ENCODE data around the gene MGLL.

MGLL gene

GRCh38 chr3:127722091-127722784 lies 100.1 kb downstream of the MGLL start:
- Histone ChIP-seq H3F3A (ENCODE audit: insufficient read depth) (no peaks in the 10 kb centered on the region), H3K36me3 (ENCODE audit: low read length) (no peaks in the 10 kb centered on the region), H3K79me2 (ENCODE audit: insufficient read depth, low read length) (no peaks in the 10 kb centered on the region), H2AFZ (ENCODE audit: low read depth, low read length, severe bottlenecking) (no peak overlapping the region), H3K27me3 (ENCODE audit: low read length) (no peaks in the 10 kb centered on the region), H4K20me1 (ENCODE audit: low read depth, low read length) (no peaks in the 10 kb centered on the region), H3K27ac (ENCODE audit: low read depth, low read length) (no peak overlapping the region), H3K4me2 (ENCODE audit: low read depth, low read length, poor library complexity, severe bottlenecking) (no peak overlapping the region), H3K9me3 (ENCODE audit: insufficient read depth, low read length) (no peaks in the 10 kb centered on the region), H3K9ac (ENCODE audit: low read length) (no peak overlapping the region), H3K4me3 (ENCODE audit: insufficient read depth, low read length, poor library complexity, severe bottlenecking) (no peak overlapping the region), H3K9me2 (replicated peaks; ENCODE audit: insufficient read depth, low read length) (no peaks in the 10 kb centered on the region)
- TF ChIP-seq CTCF (IDR thresholded peaks at IDR 0.05; ENCODE audit: insufficient read depth, low read length, poor library complexity, severe bottlenecking) (no peak), EZH2phosphoT487 (conservative IDR thresholded peaks at IDR 0.05; ENCODE audit: low read length) (no peak)

- H3K9me3 ChIP-seq (ENCODE audit: insufficient read depth, low read length) = no peaks in the 10 kb centered on the region
- no peak overlapping the region for H2AFZ ChIP-seq (ENCODE audit: low read depth, low read length, severe bottlenecking)
- H3K79me2 ChIP-seq (ENCODE audit: insufficient read depth, low read length) = no peaks in the 10 kb centered on the region
- H3K27me3 ChIP-seq (ENCODE audit: low read length) = no peaks in the 10 kb centered on the region
- no peak overlapping the region for H3K4me3 ChIP-seq (ENCODE audit: insufficient read depth, low read length, poor library complexity, severe bottlenecking)
- no peaks in the 10 kb centered on the region for H4K20me1 ChIP-seq (ENCODE audit: low read depth, low read length)
- no peak for TF ChIP-seq EZH2phosphoT487 (conservative IDR thresholded peaks at IDR 0.05; ENCODE audit: low read length)
- no peak for TF ChIP-seq CTCF (IDR thresholded peaks at IDR 0.05; ENCODE audit: insufficient read depth, low read length, poor library complexity, severe bottlenecking)
- H3F3A ChIP-seq (ENCODE audit: insufficient read depth) = no peaks in the 10 kb centered on the region
- no peaks in the 10 kb centered on the region for H3K9me2 ChIP-seq (replicated peaks; ENCODE audit: insufficient read depth, low read length)
- H3K36me3 ChIP-seq (ENCODE audit: low read length) = no peaks in the 10 kb centered on the region
- no peak overlapping the region for H3K4me2 ChIP-seq (ENCODE audit: low read depth, low read length, poor library complexity, severe bottlenecking)
- no peak overlapping the region for H3K27ac ChIP-seq (ENCODE audit: low read depth, low read length)
- H3K9ac ChIP-seq (ENCODE audit: low read length) = no peak overlapping the region
These were observed 101.1 kb downstream of the MGLL start for GRCh38 chr3:127720985-127721935.

- H3K9me2 ChIP-seq (replicated peaks; ENCODE audit: insufficient read depth, low read length) = no peaks in the 10 kb centered on the region
- no peaks in the 10 kb centered on the region for H3K79me2 ChIP-seq (ENCODE audit: insufficient read depth, low read length)
- no peak overlapping the region for H3K4me2 ChIP-seq (ENCODE audit: low read depth, low read length, poor library complexity, severe bottlenecking)
- H2AFZ ChIP-seq (ENCODE audit: low read depth, low read length, severe bottlenecking) = no peak overlapping the region
- no peaks in the 10 kb centered on the region for H3F3A ChIP-seq (ENCODE audit: insufficient read depth)
- H3K27ac ChIP-seq (ENCODE audit: low read depth, low read length) = no peak overlapping the region
- no peaks in the 10 kb centered on the region for H4K20me1 ChIP-seq (ENCODE audit: low read depth, low read length)
- no peaks in the 10 kb centered on the region for H3K36me3 ChIP-seq (ENCODE audit: low read length)
- no peaks in the 10 kb centered on the region for H3K27me3 ChIP-seq (ENCODE audit: low read length)
- no peak for TF ChIP-seq EZH2phosphoT487 (conservative IDR thresholded peaks at IDR 0.05; ENCODE audit: low read length)
- TF ChIP-seq CTCF (IDR thresholded peaks at IDR 0.05; ENCODE audit: insufficient read depth, low read length, poor library complexity, severe bottlenecking) = no peak
- H3K4me3 ChIP-seq (ENCODE audit: insufficient read depth, low read length, poor library complexity, severe bottlenecking) = no peak overlapping the region
- H3K9ac ChIP-seq (ENCODE audit: low read length) = no peak overlapping the region
- no peaks in the 10 kb centered on the region for H3K9me3 ChIP-seq (ENCODE audit: insufficient read depth, low read length)
These were observed 102.0 kb downstream of the MGLL start for GRCh38 chr3:127720161-127720823.
